Measurements from ENCODE around the gene CRYZL1.
A peak's percentile ranks its signal among the peaks of the same experiment; 100 is the strongest.

The CRYZL1 gene

DNA sequence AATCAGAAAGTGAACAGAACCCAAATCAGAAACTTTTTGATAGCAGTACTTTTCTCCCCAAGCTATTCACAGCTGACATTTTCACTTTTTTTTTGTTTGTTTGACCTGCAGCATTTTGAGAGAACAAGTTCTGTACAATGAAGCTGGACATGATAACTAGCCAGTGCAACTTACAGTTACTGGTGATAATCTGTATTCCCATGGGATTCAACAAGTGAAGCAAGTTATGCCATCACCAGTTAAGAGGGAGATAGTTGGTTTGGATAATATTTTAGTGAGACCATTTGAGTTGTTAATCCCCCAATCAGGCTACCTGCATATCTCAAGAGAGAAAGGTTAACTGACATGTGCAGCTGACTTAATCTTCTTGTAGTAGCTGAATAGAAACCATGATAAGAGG lies 80.6 kb downstream of the CRYZL1 start:
- no peak for DNase-seq (ENCODE audit: low read depth)

DNA sequence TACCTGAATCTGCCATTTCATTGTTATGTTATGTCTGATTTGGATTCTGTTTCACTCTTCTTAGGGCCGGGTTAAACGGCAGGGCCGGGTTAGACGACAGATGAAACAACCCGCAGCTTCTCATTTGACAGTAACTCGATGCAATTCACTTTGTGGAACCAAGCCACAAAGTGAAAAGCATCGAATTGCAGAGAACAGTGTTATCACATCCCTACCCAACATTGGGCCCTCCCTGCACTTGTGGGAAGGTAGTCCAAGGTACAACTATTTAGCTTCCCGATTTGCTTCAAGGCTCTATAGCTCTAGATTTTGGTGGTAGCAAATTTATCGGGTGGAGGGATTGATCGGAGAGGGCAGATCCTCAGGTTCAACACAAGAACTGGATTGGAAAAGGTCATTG lies 81.7 kb downstream of the CRYZL1 start:
- DNase-seq (ENCODE audit: low read depth) = no peak

DNA sequence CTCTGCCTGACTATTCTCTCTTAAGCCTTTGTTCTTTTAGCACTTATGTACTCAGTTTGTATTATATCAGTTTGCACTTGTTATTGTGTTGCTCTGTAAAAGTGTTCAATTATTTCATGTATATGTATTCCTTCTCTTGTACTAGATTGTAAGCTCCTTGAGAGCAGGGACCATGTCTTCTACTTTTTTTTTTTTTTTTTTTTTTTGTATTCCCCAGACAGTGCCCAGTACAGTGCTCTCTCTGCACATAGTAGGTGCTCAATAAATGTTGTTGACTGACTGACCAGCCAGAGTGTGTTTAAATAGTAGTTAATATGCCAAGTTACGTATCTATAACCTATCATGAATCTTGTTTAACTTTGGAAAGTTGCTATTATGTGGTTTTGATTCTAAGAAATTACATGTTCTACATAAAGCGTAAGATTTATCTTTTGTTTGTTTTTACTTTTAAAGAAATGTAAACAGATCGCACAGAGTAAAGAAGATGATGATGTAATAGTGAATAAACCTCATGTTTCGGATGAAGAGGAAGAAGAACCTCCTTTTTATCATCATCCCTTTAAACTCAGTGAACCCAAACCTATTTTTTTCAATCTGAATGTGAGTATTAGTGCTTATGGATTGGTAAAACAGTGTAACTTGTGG lies 82.6 kb downstream of the CRYZL1 start:
- DNase-seq (ENCODE audit: low read depth) = no peak

DNA sequence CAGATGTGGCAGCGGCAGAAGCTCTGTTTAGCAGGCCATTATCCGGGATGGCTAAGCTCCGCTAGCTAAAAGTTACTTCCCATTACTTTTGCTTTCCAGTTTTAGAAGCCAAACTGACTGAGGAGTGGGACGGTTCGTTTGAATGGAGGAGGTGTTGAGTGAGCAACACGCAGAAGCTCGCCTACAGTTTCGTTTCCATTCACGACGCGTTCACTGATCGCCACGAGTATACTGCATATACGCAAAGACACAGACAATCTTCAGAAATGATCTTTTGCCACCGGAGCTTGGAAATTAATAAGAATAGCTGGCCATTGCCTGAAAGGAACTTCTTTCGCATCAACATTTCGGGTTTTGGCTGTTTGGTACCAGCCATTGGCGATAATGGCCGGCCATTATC lies 84.1 kb downstream of the CRYZL1 start:
- DNase-seq (ENCODE audit: low read depth) = no peak

DNA sequence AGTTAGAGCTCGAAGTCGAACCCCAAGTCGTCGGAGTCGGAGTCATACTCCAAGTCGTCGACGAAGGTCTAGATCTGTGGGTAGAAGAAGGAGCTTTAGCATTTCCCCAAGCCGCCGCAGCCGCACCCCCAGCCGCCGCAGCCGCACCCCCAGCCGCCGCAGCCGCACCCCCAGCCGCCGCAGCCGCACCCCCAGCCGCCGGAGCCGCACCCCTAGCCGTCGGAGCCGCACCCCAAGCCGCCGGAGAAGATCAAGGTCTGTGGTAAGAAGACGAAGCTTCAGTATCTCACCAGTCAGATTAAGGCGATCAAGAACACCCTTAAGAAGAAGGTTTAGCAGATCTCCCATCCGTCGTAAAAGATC lies 86.6 kb downstream of the CRYZL1 start:
- no peak for DNase-seq (ENCODE audit: low read depth)

DNA sequence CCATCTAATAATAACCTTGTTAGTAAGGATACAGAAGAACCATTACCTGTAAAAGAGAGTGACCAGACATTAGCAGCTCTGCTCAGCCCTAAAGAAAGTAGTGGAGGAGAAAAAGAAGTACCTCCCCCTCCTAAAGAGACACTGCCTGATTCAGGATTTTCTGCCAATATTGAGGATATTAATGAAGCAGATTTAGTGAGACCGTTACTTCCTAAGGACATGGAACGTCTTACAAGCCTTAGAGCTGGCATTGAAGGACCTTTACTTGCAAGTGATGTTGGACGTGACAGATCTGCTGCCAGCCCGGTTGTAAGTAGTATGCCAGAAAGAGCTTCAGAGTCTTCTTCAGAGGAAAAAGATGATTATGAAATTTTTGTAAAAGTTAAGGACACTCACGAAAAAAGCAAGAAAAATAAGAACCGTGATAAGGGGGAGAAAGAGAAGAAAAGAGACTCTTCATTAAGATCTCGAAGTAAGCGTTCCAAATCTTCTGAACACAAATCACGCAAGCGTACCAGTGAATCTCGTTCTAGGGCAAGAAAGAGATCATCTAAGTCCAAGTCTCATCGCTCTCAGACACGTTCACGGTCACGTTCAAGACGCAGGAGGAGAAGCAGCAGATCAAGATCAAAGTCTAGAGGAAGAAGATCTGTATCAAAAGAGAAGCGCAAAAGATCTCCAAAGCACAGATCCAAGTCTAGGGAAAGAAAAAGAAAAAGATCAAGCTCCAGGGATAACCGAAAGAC lies 87.1 kb downstream of the CRYZL1 start:
- DNase-seq (ENCODE audit: low read depth) = no peak

DNA sequence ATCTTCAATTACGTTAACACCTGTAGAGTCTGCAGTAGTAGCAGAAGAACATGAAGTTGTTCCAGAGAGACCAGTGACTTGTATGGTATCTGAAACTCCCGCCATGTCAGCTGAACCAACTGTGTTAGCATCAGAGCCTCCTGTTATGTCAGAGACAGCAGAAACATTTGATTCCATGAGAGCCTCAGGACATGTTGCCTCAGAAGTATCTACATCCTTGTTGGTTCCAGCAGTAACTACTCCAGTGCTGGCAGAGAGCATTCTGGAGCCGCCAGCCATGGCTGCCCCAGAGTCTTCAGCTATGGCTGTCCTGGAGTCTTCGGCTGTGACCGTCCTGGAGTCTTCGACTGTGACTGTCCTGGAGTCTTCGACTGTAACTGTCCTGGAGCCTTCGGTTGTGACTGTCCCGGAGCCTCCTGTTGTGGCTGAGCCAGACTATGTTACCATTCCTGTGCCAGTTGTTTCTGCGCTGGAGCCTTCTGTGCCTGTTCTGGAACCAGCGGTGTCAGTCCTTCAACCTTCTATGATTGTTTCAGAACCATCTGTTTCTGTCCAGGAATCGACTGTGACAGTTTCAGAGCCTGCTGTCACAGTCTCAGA lies 88.4 kb downstream of the CRYZL1 start:
- DNase-seq (ENCODE audit: low read depth) = no peak

DNA sequence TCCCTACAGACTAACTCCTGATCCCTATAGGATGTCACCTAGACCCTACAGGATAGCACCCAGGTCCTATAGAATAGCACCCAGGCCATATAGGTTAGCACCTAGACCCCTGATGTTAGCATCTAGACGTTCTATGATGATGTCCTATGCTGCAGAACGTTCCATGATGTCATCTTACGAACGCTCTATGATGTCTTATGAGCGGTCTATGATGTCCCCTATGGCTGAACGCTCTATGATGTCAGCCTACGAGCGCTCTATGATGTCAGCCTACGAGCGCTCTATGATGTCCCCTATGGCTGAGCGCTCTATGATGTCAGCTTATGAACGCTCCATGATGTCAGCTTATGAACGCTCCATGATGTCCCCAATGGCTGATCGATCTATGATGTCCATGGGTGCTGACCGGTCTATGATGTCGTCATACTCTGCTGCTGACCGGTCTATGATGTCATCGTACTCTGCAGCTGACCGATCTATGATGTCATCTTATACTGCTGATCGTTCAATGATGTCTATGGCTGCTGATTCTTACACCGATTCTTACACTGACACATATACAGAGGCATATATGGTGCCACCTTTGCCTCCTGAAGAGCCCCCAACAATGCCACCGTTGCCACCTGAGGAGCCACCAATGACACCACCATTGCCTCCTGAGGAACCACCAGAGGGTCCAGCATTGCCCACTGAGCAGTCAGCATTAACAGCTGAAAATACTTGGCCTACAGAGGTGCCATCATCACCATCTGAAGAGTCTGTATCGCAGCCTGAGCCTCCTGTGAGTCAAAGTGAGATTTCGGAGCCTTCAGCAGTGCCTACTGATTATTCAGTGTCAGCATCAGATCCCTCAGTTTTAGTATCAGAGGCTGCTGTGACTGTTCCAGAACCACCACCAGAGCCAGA lies 89.2 kb downstream of the CRYZL1 start:
- DNase-seq (ENCODE audit: low read depth) = no peak

DNA sequence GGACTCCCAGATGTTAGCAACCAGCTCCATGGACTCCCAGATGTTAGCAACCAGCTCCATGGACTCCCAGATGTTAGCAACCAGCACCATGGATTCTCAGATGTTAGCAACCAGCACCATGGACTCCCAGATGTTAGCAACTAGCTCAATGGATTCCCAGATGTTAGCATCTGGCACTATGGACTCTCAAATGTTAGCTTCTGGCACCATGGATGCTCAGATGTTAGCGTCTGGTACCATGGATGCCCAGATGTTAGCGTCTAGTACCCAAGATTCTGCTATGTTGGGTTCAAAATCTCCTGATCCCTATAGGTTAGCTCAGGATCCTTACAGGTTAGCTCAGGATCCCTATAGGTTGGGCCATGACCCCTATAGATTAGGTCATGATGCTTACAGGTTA lies 89.9 kb downstream of the CRYZL1 start:
- no peak for DNase-seq (ENCODE audit: low read depth)

DNA sequence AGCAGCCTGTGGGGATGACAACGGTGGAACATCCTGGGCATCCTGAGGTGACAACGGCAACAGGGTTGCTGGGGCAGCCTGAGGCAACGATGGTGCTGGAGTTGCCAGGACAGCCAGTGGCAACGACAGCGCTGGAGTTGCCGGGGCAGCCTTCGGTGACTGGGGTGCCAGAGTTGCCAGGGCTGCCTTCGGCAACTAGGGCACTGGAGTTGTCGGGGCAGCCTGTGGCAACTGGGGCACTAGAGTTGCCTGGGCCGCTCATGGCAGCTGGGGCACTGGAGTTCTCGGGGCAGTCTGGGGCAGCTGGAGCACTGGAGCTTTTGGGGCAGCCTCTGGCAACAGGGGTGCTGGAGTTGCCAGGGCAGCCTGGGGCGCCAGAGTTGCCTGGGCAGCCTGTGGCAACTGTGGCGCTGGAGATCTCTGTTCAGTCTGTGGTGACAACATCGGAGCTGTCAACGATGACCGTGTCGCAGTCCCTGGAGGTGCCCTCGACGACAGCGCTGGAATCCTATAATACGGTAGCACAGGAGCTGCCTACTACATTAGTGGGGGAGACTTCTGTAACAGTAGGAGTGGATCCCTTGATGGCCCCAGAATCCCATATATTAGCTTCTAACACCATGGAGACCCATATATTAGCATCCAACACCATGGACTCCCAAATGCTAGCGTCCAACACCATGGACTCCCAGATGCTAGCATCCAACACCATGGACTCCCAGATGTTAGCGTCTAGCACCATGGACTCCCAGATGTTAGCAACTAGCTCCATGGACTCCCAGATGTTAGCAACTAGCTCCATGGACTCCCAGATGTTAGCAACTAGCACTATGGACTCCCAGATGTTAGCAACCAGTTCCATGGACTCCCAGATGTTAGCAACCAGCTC lies 90.5 kb downstream of the CRYZL1 start:
- no peak for DNase-seq (ENCODE audit: low read depth)

DNA sequence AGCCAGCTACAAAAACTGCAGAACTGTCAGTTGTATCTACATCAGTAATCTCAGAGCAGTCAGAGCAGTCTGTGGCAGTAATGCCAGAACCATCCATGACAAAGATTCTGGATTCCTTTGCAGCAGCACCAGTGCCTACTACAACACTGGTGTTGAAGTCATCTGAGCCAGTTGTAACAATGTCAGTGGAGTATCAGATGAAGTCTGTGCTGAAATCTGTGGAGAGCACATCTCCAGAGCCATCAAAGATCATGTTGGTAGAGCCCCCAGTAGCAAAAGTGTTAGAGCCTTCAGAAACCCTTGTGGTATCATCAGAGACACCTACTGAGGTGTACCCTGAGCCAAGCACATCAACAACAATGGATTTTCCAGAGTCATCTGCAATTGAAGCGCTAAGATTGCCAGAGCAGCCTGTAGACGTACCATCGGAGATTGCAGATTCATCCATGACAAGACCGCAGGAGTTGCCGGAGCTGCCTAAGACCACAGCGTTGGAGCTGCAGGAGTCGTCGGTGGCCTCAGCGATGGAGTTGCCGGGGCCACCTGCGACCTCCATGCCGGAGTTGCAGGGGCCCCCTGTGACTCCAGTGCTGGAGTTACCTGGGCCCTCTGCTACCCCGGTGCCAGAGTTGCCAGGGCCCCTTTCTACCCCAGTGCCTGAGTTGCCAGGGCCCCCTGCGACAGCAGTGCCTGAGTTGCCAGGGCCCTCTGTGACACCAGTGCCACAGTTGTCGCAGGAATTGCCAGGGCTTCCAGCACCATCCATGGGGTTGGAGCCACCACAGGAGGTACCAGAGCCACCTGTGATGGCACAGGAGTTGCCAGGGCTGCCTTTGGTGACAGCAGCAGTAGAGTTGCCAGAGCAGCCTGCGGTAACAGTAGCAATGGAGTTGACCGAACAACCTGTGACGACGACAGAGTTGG lies 91.4 kb downstream of the CRYZL1 start:
- no peak for DNase-seq (ENCODE audit: low read depth)

DNA sequence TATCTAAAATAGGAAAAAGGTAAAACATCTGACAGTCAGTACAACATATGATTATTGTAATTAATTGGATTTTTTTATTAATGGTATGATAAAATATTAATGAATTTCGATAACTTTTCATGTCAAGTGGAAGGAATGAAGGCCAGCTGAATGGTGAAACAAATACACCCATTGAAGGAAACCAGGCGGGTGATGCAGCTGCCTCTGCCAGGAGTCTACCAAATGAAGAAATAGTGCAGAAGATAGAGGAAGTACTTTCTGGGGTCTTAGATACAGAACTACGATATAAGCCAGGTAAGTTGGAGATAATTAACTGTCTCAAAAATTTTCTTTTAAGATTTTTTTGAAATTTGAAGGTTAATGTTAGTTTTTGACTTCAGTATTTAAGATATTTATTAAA lies 95.5 kb downstream of the CRYZL1 start:
- no peak for DNase-seq (ENCODE audit: low read depth)

DNA sequence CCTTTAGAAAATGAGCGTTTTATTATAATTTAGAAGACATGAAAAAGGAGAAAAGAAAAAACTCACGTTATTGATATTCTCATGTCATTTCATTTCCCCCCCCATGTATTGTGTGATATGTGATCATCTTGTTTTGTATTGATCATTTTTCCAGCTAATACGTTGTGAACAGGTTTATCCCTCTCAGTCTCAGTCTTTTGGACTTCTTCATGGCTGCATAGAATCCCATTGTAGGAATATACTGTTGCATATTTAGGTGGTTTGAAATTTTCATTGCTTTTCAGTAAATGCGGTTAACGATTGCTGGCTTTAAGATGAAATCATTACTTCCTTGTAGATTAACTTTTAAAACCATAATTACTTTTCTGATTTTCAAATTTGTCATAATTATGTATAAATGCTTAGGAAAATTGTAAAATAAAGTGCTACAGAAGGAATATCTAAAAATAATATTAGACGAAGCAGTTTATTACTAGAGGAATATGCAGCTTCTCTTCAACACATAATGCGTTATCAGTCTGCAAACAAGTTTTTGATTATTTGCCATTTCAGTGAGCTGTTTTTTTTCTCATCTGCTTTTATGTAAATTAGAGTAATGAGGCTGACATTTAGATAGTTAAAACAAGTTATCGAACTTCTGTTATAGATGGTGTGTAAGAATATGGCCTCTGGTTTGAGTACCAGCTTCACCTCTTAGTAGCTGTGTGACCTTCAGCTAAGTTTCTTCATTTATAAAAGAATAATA lies 96.9 kb downstream of the CRYZL1 start:
- no peak for DNase-seq (ENCODE audit: low read depth)

DNA sequence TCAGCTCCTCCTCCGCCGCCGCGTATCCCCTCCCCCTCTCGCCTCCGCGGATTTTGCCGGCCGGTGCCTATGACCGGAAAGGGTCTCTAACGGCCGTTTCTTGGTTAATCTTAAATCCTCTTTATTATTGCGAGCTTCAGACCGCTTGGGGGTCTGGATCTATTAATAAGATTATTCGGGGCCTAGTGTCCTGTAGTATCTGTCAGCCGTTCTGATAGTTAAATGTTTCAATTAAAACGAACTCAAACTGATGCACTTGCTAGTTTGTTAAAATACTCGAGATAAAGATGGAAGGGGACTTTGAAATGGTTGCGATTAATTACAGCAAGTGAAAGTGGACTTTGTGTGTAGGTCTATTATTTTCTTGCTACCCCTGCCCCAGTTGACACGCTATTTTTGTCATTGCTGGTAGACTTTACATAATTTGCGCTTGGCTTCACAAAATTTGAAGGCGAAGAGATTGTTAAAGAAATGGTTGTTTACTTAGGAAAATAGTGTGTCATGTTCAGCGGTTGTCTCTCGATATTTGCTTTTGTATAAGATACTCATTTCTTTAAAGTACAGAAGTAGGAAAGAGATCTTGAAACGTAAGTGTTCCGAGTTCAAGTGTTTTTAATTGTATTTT lies 97.9 kb downstream of the CRYZL1 start:
- DNase-seq (ENCODE audit: low read depth) = no peak

DNA sequence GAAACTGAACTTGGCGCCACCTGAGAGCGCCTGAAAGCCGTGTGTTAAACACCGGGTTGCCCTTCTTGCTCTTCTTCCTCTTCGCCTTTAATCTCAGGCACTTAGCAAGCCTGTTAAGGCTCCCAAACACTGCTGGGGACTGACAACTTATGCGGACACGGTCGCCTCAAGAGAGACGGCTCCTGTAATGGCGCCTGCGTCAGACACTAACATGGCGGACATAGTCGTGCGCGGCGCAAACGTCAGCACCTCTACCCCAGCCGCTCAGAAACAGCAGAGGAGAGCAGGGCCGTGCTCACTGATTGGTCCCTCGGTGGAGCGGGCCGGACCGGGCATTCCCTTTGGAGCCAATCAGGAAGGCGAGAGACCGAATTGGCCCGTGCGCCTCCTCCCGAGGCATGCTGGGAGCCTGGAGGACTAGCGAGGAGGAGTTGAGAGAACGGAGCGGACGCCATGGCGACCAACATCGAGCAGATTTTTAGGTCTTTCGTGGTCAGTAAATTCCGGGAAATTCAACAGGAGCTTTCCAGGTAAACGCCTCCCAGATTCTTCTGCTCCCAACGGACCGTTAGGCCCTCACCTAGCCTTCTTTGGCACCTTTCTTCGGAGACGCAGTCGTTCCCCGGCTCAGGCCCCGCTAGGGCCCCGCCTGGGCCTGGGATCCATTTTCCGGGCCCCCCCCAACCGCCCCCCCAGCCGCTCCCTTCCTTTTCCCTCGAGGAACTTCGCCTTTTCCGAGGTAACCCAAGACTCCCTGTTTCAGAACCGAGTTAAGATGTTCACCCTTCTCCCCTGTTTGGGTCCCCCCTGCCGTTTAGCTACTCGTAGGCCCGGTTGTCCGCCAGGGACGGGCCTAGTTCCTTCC lies 98.7 kb downstream of the CRYZL1 start, which contains the start of gene SON:
Gene SON (plus strand): TSS at position 399 of the 865 bp plus-strand sequence. CDS start 55 bp downstream, at position 454.
- peak; percentile 94 for DNase-seq (ENCODE audit: low read depth)

DNA sequence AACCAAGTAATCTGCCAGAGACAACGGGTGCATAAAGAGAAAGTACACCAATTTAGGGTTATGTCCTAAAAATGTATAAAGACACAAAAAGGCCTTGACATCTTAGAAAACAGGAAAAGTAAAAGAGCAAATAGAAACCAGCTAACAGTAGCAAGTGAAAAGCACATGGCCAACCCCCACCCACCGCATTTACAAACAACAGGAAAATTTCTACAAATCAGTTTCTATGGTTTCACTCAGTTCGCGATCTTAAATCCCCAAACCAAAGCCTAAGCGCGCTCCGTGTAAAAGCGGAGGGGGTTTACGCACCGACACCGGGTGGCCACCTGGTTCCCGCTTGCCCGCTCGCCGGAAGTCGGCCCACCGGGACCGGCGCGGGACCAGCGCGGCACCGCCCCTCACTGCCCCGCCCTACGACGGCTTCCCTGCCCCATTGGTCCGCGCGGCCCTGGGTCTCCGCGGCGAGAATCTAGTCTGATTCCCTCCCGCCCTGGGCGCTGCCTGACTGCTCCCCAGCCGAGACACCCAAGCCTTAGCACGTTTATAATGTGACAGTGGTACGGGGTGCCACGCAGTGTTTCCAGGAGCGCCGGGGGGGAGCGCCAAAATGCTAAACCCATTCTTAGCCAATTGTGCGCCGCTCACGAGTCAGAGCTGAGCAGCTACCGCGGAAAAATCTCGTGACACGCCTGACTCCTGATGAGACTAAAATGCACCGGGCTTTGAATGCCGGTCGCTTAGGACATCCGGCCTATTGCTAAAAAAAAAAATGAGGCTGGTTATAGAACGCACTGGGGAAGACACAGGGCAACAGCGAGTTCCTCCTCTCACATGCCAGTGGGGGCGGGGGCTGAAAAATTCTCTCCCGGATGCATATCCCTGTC lies 99.5 kb downstream of the CRYZL1 start, which contains the start of gene GART:
Gene GART (minus strand): TSS at position 362 of the 884 bp plus-strand sequence. CDS start 2,802 bp downstream, outside the sequence.
- peak; percentile 25 for DNase-seq (ENCODE audit: low read depth)

All from GM04503 (cell line).